LNCaP clone FGC (cell line): ENCODE measurements around the gene CCR6.

ENCODE experiments used
- DNase-seq: peaks from one replicate; pipeline ENCODE4 v3.0.0-alpha.2; 2011; ENCODE audit warnings: low read depth
- H3K4me3 ChIP-seq: 2 replicates; pipeline ENCODE4 v1.5.1; 2011; ENCODE audit warnings: mild to moderate bottlenecking, low read depth, low read length, control low read depth
- TF ChIP-seq, protein P1 (sequence below): IDR thresholded peaks from 2 replicates; pipeline ENCODE4 v1.5.1; 2012; ENCODE audit warnings: mild to moderate bottlenecking; ENCODE audit not compliant: control insufficient read depth, insufficient read depth; ENCODE audit errors: extremely low read depth

The CCR6 gene

DNA sequence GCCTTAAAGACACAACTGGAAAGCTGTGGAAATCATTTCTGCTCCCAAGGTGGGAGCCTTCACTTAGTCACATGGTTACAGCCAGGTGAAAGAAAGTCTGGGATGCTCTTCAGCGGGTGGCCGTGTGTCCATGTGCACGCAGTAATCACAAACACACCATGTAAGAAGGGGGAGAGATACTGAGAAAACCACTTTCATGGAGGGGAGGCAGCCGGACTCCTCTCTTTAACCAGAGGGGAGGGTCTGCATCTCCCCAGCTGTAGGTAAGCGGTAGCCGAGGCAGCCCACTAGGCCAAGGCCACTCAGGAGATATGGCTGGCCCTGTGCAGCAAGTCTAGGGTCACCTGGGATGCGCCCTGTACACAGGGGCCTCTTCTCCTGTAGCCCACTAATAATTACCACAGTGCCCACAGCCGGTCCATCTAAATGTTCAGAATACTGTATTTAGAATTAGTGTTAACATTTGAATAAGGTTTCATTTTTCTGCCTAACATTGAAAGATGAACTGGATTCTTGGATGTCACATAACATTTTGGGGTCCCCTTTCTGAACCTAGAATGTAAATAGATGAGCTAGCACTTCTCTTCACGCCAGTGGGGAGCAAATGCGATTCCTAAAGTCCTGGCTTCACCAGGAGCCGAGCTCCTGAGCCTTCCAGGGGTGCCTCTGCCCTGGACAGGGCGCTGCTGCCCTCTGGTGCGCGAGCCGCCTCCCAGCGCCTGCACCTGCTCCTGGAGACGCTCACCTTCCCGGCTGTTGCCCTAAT, 19.0 kb downstream of the CCR6 start:
- H3K4me3 ChIP-seq, result no peak overlapping the region
- TF ChIP-seq, protein P1, sequence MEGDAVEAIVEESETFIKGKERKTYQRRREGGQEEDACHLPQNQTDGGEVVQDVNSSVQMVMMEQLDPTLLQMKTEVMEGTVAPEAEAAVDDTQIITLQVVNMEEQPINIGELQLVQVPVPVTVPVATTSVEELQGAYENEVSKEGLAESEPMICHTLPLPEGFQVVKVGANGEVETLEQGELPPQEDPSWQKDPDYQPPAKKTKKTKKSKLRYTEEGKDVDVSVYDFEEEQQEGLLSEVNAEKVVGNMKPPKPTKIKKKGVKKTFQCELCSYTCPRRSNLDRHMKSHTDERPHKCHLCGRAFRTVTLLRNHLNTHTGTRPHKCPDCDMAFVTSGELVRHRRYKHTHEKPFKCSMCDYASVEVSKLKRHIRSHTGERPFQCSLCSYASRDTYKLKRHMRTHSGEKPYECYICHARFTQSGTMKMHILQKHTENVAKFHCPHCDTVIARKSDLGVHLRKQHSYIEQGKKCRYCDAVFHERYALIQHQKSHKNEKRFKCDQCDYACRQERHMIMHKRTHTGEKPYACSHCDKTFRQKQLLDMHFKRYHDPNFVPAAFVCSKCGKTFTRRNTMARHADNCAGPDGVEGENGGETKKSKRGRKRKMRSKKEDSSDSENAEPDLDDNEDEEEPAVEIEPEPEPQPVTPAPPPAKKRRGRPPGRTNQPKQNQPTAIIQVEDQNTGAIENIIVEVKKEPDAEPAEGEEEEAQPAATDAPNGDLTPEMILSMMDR, result peak; percentile 92
- no peak for DNase-seq

DNA sequence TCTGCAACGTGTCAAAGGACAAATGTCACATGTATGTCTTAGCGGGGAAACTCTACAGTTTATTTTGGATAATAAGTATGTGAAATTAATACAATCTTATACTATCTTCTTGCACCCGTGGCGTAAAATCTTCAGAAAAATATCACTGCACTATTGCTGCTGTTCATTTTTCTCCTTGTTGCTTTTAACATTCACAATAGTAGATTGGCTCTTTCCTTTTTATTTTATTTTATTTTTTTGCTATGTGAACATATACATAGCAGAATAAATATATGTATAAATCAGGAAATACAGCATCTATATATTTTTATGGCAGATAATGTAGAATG, 19.5 kb downstream of the CCR6 start:
- TF ChIP-seq, protein P1, result no peak
- no peak overlapping the region for H3K4me3 ChIP-seq
- DNase-seq, result no peak

DNA sequence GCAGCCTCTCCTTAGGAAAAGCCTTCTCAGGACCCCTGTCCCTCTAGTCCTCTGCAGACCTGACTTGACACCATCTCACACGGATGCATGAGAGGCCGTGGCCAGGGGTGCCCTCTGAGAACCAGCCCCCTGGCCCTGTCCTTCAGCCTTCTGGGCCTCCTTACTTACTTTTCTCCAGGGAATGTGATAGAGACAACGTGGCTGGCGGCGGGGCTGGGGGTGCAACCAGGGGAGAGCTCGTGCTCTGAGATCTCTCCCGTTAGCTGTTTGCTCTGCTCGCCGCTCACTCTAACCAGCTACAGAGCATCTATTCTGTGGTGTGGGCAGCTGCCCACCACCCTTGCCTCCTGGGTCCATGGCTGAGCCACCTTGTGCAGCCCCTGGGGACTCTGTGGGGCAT, 20.1 kb downstream of the CCR6 start:
- DNase-seq, result no peak
- H3K4me3 ChIP-seq, result no peak overlapping the region
- TF ChIP-seq, protein P1, result no peak

DNA sequence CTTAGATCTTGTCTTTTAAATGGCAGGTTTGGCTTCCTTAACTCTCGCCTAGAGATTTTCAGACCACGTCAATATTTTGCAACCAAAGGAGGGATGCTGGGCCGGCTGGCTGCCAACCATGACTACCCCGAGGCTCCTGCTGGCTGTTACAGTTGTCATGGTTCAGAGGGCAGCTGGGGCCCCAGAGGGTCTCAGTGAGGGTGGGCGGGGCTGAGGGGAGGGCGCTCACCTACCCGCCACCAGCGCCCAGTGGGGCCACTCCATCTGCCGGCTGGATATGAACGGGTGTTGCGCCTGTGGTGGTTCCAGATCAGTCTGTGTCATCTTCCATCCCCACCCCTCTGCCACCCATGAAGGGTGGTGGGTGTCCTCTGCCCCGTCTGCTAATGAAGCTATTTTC, 22.6 kb downstream of the CCR6 start:
- TF ChIP-seq, protein P1, result no peak
- DNase-seq, result no peak

DNA sequence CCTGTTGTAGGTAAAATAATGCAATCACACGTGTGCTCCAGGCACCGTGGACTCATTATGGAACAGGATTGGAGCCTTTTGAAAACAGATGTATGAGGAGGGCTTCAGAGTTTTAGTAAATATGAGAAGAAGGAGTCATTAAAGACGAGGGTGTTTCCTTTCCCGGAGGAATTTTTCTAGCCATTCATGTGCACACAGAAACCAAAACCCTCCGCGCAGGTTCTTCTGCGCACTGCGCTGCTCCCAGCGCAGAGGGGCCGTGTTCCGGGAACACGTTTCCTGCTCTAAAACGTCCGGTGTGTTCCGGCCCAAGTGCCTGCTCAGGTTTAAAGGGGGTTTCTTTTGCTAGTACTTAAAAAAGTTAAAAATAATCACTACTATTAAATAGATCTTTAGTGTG, 23.2 kb downstream of the CCR6 start:
- TF ChIP-seq, protein P1, result no peak
- H3K4me3 ChIP-seq, result no peak overlapping the region
- DNase-seq, result no peak

More for the DNA sequence above, 22.6 kb downstream of the CCR6 start:
- H3K4me3 ChIP-seq, result no peak overlapping the region

DNA sequence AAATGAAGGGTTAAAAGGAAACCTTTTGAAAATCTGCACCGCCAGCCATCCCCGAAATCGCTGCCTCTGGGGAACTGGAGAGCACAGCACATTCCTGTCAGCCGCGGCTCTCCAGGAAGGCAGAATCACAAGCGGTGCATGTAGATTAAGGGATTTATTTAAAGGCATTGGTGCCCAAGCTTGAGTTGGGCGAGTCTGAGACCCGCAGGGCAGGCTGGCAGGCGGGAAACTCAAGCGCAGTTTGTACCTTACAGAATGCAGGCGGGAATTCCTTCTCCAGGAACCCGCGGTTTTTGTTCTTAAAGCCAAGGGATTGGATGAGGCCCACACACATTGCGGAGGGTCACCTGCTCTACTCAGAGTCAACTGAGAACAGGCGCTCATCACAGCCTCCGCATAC, 24.1 kb downstream of the CCR6 start:
- TF ChIP-seq, protein P1, result no peak
- H3K4me3 ChIP-seq, result no peak overlapping the region
- no peak for DNase-seq

DNA sequence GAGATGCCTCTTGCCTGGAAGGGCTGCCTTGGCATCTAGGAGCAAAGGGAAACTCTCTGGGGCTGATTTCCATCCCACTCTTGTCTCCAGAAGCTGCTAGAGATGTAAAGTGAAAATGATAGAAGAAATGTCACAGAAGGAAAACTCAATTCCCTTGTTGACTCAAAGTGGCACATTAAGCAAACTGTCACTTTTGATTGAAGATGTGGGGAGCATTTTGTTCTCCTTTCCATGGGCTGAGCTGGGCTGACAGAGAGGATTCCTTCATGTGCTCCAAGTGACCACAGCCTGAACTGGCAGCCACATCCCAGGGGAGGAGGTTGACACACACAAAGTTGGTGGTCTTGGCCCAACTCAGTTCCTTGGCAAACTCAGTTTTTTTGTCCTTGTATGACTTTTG, 25.1 kb downstream of the CCR6 start:
- no peak for DNase-seq
- H3K4me3 ChIP-seq, result no peak overlapping the region
- TF ChIP-seq, protein P1, result no peak
